K562 (cell line): ENCODE measurements around the gene DBP. TPM values are rescaled to one million over a fixed set of nuclear protein-coding genes. Genes with fewer than 3 reads are reported as not detected.
A peak's percentile ranks its signal among the peaks of the same experiment; 100 is the strongest.

ENCODE experiments used
- ATAC-seq: fragments of 200-7000 bp; cut with Tn5 transposase; 3 replicates; pipeline ENCODE4 v1.9.1; 2020; ENCODE audit warnings: moderate library complexity
- BruUV-seq: library from RNA; stranded (reverse); fragments of 400-500 nt; replicated peaks from 2 replicates; lab custom pipeline; 2021; lab: Mats Ljungman, UMichigan
- CTCF ChIA-PET: fragments of 300-600 bp; formaldehyde crosslinking; extraction: SDS; loops from one replicate; lab custom pipeline; 2021; ENCODE audit warnings: low intra/inter-chr PET ratio; lab: Yijun Ruan, JAX
- POLR2A ChIA-PET: fragments of 300-600, 350-650 bp; sonication (Branson Sonifier 250); formaldehyde crosslinking; extraction: SDS; loops from one replicate; lab custom pipeline; 2021; ENCODE audit warnings: antibody characterized with exemption, inconsistent platforms; lab: Yijun Ruan, JAX
- DNase-seq, 4 experiments: peaks; one replicate each; pipeline versions ENCODE4 v3.0.0 to v3.0.0-alpha.2; 2011 to 2018; ENCODE audit warnings: low spot score in 3 of 4, mixed read lengths in 3 of 4; ENCODE audit errors: extremely low read depth in 1 of 4
- FAIRE-seq: peaks from 2 replicates; lab custom pipeline; 2011; peaks lifted over from hg19 to GRCh38; lab: Jason Lieb, UNC
- H2AFZ ChIP-seq: 2 replicates; pipeline ENCODE4 v1.6.0; 2011; ENCODE audit warnings: low read depth, low read length, control low read depth, inconsistent platforms
- H3K27ac ChIP-seq: fragments of 200-600 bp; 3 replicates; pipeline ENCODE4 v1.8.0; 2011; ENCODE audit warnings: low read depth, mild to moderate bottlenecking, control low read depth, inconsistent platforms, low read length, moderate library complexity, mixed read lengths; ENCODE audit errors: extremely low read depth
- H3K27me3 ChIP-seq, 2 experiments: fragments of 300-600 bp in 1 of 2; 2 replicates in 1 of 2; 3 replicates in 1 of 2; pipeline versions ENCODE4 v1.6.0 to v1.8.0; 2011; ENCODE audit warnings: inconsistent platforms in 2 of 2, low read length in 2 of 2, mild to moderate bottlenecking in 1 of 2, mixed read lengths in 1 of 2, moderate library complexity in 1 of 2; ENCODE audit not compliant: control insufficient read depth in 2 of 2, insufficient read depth in 2 of 2
- H3K36me3 ChIP-seq: fragments of 300-600 bp; 3 replicates; pipeline ENCODE4 v1.8.0; 2011; ENCODE audit warnings: mild to moderate bottlenecking, low read length, inconsistent platforms; ENCODE audit not compliant: control insufficient read depth, insufficient read depth
- H3K4me1 ChIP-seq, 2 experiments: fragments of 200-600 bp in 1 of 2; replicated peaks in 1 of 2; 2 replicates in 1 of 2; 3 replicates in 1 of 2; pipeline versions ENCODE4 v1.5.1 to v1.8.0; 2011; ENCODE audit warnings: inconsistent platforms in 2 of 2, low read length in 2 of 2, mild to moderate bottlenecking in 1 of 2, mixed read lengths in 1 of 2, moderate library complexity in 1 of 2; ENCODE audit not compliant: control insufficient read depth in 2 of 2, insufficient read depth in 2 of 2
- H3K4me2 ChIP-seq: 2 replicates; pipeline ENCODE4 v1.6.1; 2011; ENCODE audit warnings: low read length, control low read depth, inconsistent platforms, mixed read lengths; ENCODE audit not compliant: insufficient read depth
- H3K4me3 ChIP-seq: fragments of 200-600 bp; sonication (generic), shearing (Covaris generic); 2 replicates; pipeline ENCODE4 v1.5.1; 2016; ENCODE audit warnings: control low read depth, inconsistent platforms
- H3K79me2 ChIP-seq: fragments of 200-600 bp; 3 replicates; pipeline ENCODE4 v1.8.0; 2011; ENCODE audit warnings: low read length, inconsistent platforms; ENCODE audit not compliant: control insufficient read depth, insufficient read depth
- H3K9ac ChIP-seq, 2 experiments: 2 replicates each; pipeline versions ENCODE4 v1.6.0 to v1.6.1; 2011; ENCODE audit warnings: low read depth in 2 of 2, low read length in 2 of 2, control low read depth in 1 of 2, inconsistent platforms in 1 of 2, mild to moderate bottlenecking in 1 of 2, mixed read lengths in 1 of 2; ENCODE audit not compliant: insufficient read depth in 1 of 2
- H3K9me1 ChIP-seq: one replicate; pipeline ENCODE4 v1.6.0; 2011; ENCODE audit warnings: inconsistent platforms, mild to moderate bottlenecking, low read length, moderate library complexity; ENCODE audit not compliant: control insufficient read depth, insufficient read depth
- H3K9me3 ChIP-seq: replicated peaks from 2 replicates; pipeline ENCODE4 v1.5.1; 2011; ENCODE audit warnings: low read depth, low read length, inconsistent platforms; ENCODE audit not compliant: control insufficient read depth, insufficient read depth
- H4K20me1 ChIP-seq: replicated peaks from 2 replicates; pipeline ENCODE4 v1.6.1; 2011; ENCODE audit warnings: low read length, inconsistent platforms, mixed read lengths; ENCODE audit not compliant: control insufficient read depth, insufficient read depth
- CCNT2 ChIP-seq: IDR thresholded peaks from 2 replicates; pipeline ENCODE4 v1.6.1; 2011; ENCODE audit warnings: borderline replicate concordance, low read depth, mild to moderate bottlenecking, moderate library complexity, mixed read lengths, low read length; ENCODE audit not compliant: insufficient read length; ENCODE audit errors: extremely low read depth
- POLR2G ChIP-seq: fragments of 200-400 bp; formaldehyde crosslinking; IDR thresholded peaks from 2 replicates; pipeline ENCODE4 v1.6.1; 2017; ENCODE audit warnings: low read depth, mild to moderate bottlenecking, antibody characterized with exemption, low read length, moderate library complexity
- RBFOX2 ChIP-seq: fragments of 200-400 bp; formaldehyde crosslinking; IDR thresholded peaks from 2 replicates; pipeline ENCODE4 v1.6.1; 2017; ENCODE audit warnings: low read depth, mild to moderate bottlenecking, low read length, moderate library complexity
- TFAP4 ChIP-seq: sonication (generic); formaldehyde crosslinking; IDR thresholded peaks from 2 replicates; pipeline ENCODE4 v1.8.0; 2022; ENCODE audit warnings: missing genetic modification reagents, mild to moderate bottlenecking, moderate library complexity, borderline replicate concordance
- ZBTB33 ChIP-seq: sonication (generic); formaldehyde crosslinking; IDR thresholded peaks from 2 replicates; pipeline ENCODE4 v1.8.1; 2023; ENCODE audit warnings: mild to moderate bottlenecking, missing genetic modification reagents
- ZNF695 ChIP-seq: fragments of 450-650 bp; formaldehyde crosslinking; IDR thresholded peaks from 2 replicates; pipeline ENCODE4 v1.4.0; 2020; ENCODE audit warnings: mild to moderate bottlenecking, moderate library complexity
- WGBS: fragments of 100-300 bp; shearing (Covaris generic); methylation state at CpG from one replicate; pipeline ENCODE4 v1.1.6; 2016; ENCODE audit warnings: low coverage, mixed read lengths; ENCODE audit not compliant: insufficient coverage; ENCODE audit errors: missing lambda C conversion rate; 5-methylcytosine and 5-hydroxymethylcytosine counted together
- in situ Hi-C: fragments of 300-500 bp; cut with MboI; formaldehyde crosslinking; loops from 4 replicates; pipeline ENCODE4 v1.15.0; 2018; ENCODE audit warnings: inconsistent platforms, mixed read lengths
- intact Hi-C: fragments of 100-400 bp; cut with micrococcal nuclease; formaldehyde crosslinking; loops from 2 replicates; pipeline ENCODE4 v1.14.2; 2022
- polyA plus RNA-seq, 8 experiments: library from polyadenylated mRNA; depleted of rRNA in 4 of 8; stranded (reverse) in 5 of 8; unstranded in 3 of 8; fragments of >200 nt; fragmentation: Nextera tagmentation in 2 of 8; fragmentation: Illumina TruSeq in 1 of 8; extraction: Ambion mirVana in 2 of 8; extraction: Trizol in 1 of 8; gene quantifications; 2 replicates each; pipeline versions ENCODE4 v1.2.1 to v1.2.3, GENCODE V29; 2011 to 2014; ENCODE audit warnings: inconsistent platforms in 1 of 8, missing spikeins in 1 of 8
- total RNA-seq, 7 experiments: library from RNA; depleted of rRNA in 6 of 7; stranded (reverse); fragments of >200 nt in 6 of 7; fragmentation: Illumina TruSeq in 2 of 7; extraction: Trizol in 2 of 7; gene quantifications; 2 replicates each; pipeline versions ENCODE4 v1.2.1 to v1.2.3, GENCODE V29; 2011 to 2021; ENCODE audit warnings: low replicate concordance in 1 of 7

DBP gene
- total and polyA plus RNA-seq, 9 of the 15 experiments (the other 6 are each of a cell fraction or from before 2014, with no cell fraction given) = 0.25 to 5.5 (median 1.8) TPM

- peaks cover 11% of the 10 kb centered on the region for H3K9me1 ChIP-seq
- no TSS peak for BruUV-seq
- peaks cover 37% of the 10 kb centered on the region for H4K20me1 ChIP-seq
- DNase-seq (no peak), ATAC-seq (no peak), FAIRE-seq (no peak)
- ChIA-PET CTCF (no interaction called here), POLR2A (interaction anchor here (0.6 to 4.7 kb wide), 16 partner anchors 8 to 974 kb away, joined by 3 to 85 read pairs (median 3); partner anchors contain the start of gene SPACA4)
- peaks cover 44% of the 10 kb centered on the region for H3K79me2 ChIP-seq
- 85% methylated on average over 11 of the region's 16 CpGs for WGBS
- intact Hi-C loops = no loop called here
- H3K9me3 ChIP-seq = no peaks in the 10 kb centered on the region
- in situ Hi-C loops = no loop called here
- peak overlapping the region; percentile 5 to 94; a peak in 2 of 4 replicates for H3K9ac ChIP-seq
- no peak overlapping the region for H2AFZ ChIP-seq
- H3K27me3 ChIP-seq = no peaks in the 10 kb centered on the region
- peak overlapping the region; percentile 91; the same call in 1 of the 2 replicates for H3K4me2 ChIP-seq
- H3K36me3 ChIP-seq = peaks cover 38% of the 10 kb centered on the region; the same call in 2 of the 3 replicates
- TF ChIP-seq POLR2G (peak; percentile 73), CCNT2 (peak; percentile 21), ZBTB33 (CRISPR knock-in tag) (0 out of 2 replicates have a peak, but pooled peaks have one; percentile 14), RBFOX2 (peak; percentile 83), ZNF695 (no peak), TFAP4 (peak; percentile 31; the same call in 1 of the 2 replicates)
- H3K4me3 ChIP-seq = peak overlapping the region; percentile 64; the same call in 1 of the 2 replicates
- peaks cover 30 to 60% of the 10 kb centered on the region in 2 experiments; a peak in 4 of 5 replicates for H3K4me1 ChIP-seq
- H3K27ac ChIP-seq = no peak overlapping the region
These were observed 21.1 kb downstream of the DBP start for GRCh38 chr19:48616041-48616436.
